ENCODE data around the gene SNRNP200. TPM values are rescaled to one million over a fixed set of nuclear protein-coding genes. Genes with fewer than 3 reads are reported as not detected.
A peak's percentile ranks its signal among the peaks of the same experiment; 100 is the strongest.

The SNRNP200 gene
- total RNA-seq, 1 experiment from 2014 or later: 115 TPM

DNA sequence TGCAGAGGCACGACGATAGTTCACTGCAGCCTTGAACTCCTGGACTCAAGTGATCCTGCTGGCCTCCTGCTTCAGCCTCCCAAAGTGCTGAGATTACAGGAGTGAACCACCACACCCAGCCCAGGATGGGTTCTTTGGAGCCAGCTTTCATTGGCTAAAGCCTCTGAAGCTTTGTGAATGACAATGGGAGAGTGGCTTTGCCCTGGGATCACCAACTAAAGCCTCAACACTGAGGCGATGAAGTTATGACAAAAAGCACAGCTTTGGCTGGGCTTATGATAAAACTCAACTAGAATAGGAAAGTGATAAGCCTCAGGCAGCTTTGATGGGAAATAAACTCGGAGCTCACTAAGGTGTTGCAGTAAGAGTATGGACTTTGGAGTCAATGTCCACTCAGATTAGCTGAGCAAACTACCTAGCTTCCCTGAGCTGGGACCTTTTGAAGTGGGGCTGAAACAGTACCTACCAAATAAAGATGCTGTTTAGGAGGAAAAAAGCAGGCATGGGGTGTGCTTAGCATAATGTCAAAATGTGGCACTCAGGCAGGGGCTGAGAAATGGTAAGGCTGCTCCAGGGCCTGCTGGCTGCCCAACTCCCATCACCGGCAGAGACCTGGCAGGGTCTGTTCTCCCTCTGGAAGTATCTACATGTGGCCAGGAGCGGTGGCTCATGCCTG, 43.9 kb downstream of the SNRNP200 start:
- CTCF ChIA-PET: interaction anchor here (0.7 to 2.9 kb wide), 12 partner anchors 16 to 269 kb away, joined by 3 to 15 read pairs (median 4); no protein-coding TSS in a partner anchor
- intact Hi-C loops (cut with micrococcal nuclease): loop anchor here (2.0 to 10.0 kb wide), 3 partner anchors 123 to 269 kb away; partner anchors contain the start of genes ANKRD36C and ASTL
- POLR2A ChIA-PET: interaction anchor here (0.6 to 4.7 kb wide), 14 partner anchors 11 to 272 kb away, joined by 3 to 114 read pairs (median 6); partner anchors contain the start of genes SNRNP200 and STARD7
- H3K27me3 Mint-ChIP-seq (ENCODE audit: insufficient read depth, unreplicated experiment): no peaks in the 10 kb centered on the region
- H3K4me3 Mint-ChIP-seq (ENCODE audit: unreplicated experiment): no peak overlapping the region
- TF ChIP-seq, protein P1, sequence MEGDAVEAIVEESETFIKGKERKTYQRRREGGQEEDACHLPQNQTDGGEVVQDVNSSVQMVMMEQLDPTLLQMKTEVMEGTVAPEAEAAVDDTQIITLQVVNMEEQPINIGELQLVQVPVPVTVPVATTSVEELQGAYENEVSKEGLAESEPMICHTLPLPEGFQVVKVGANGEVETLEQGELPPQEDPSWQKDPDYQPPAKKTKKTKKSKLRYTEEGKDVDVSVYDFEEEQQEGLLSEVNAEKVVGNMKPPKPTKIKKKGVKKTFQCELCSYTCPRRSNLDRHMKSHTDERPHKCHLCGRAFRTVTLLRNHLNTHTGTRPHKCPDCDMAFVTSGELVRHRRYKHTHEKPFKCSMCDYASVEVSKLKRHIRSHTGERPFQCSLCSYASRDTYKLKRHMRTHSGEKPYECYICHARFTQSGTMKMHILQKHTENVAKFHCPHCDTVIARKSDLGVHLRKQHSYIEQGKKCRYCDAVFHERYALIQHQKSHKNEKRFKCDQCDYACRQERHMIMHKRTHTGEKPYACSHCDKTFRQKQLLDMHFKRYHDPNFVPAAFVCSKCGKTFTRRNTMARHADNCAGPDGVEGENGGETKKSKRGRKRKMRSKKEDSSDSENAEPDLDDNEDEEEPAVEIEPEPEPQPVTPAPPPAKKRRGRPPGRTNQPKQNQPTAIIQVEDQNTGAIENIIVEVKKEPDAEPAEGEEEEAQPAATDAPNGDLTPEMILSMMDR (IDR thresholded peaks at IDR 0.05; ENCODE audit: unreplicated experiment): no peak
- peaks cover 36% of the 10 kb centered on the region for H3K4me1 Mint-ChIP-seq (ENCODE audit: insufficient read depth, unreplicated experiment)
- no TSS peak for BruUV-seq (replicated peaks)
- H3K9me3 Mint-ChIP-seq (ENCODE audit: unreplicated experiment): no peaks in the 10 kb centered on the region
- H3K36me3 Mint-ChIP-seq (ENCODE audit: insufficient read depth, unreplicated experiment): peaks cover 53% of the 10 kb centered on the region
- DNase-seq (ENCODE audit: unreplicated experiment): no peak
- peak overlapping the region; percentile 83 for H3K27ac Mint-ChIP-seq (ENCODE audit: low read depth, unreplicated experiment)

- CTCF ChIA-PET: interaction anchor here (0.6 to 2.9 kb wide), 14 partner anchors 16 to 565 kb away, joined by 3 to 15 read pairs (median 4); no protein-coding TSS in a partner anchor
- POLR2A ChIA-PET: interaction anchor here (0.6 to 4.7 kb wide), 20 partner anchors 10 to 852 kb away, joined by 3 to 114 read pairs (median 5); partner anchors contain the start of genes ANKRD36, ANKRD36C, NCAPH and SNRNP200
- BruUV-seq (replicated peaks): no TSS peak
- peak overlapping the region; percentile 83 for H3K27ac Mint-ChIP-seq (ENCODE audit: low read depth, unreplicated experiment)
- TF ChIP-seq, protein P1 (IDR thresholded peaks at IDR 0.05; ENCODE audit: unreplicated experiment): peak; percentile 45
- peak overlapping the region; percentile 42 for H3K4me3 Mint-ChIP-seq (ENCODE audit: unreplicated experiment)
- DNase-seq (ENCODE audit: unreplicated experiment): peak; percentile 94
- H3K9me3 Mint-ChIP-seq (ENCODE audit: unreplicated experiment): no peaks in the 10 kb centered on the region
- peaks cover 61% of the 10 kb centered on the region for H3K36me3 Mint-ChIP-seq (ENCODE audit: insufficient read depth, unreplicated experiment)
- H3K27me3 Mint-ChIP-seq (ENCODE audit: insufficient read depth, unreplicated experiment): no peaks in the 10 kb centered on the region
- intact Hi-C loops (cut with micrococcal nuclease): loop anchor here (1.0 to 10.0 kb wide), 4 partner anchors 52 to 268 kb away; partner anchors contain the start of genes ANKRD36C, ASTL and STARD7
- peaks cover 34% of the 10 kb centered on the region for H3K4me1 Mint-ChIP-seq (ENCODE audit: insufficient read depth, unreplicated experiment)
Measured at GRCh38 chr2:96260387-96261260, 44.7 kb downstream of the SNRNP200 start.

GRCh38 chr2:96259497-96259921, 45.8 kb downstream of the SNRNP200 start:
- Mint-ChIP-seq H3K27me3 (ENCODE audit: insufficient read depth, unreplicated experiment) (no peaks in the 10 kb centered on the region), H3K36me3 (ENCODE audit: insufficient read depth, unreplicated experiment) (peaks cover 71% of the 10 kb centered on the region), H3K27ac (ENCODE audit: low read depth, unreplicated experiment) (peak overlapping the region; percentile 83), H3K4me1 (ENCODE audit: insufficient read depth, unreplicated experiment) (peaks cover 31% of the 10 kb centered on the region), H3K9me3 (ENCODE audit: unreplicated experiment) (no peaks in the 10 kb centered on the region), H3K4me3 (ENCODE audit: unreplicated experiment) (peak overlapping the region; percentile 42)
- BruUV-seq (replicated peaks): no TSS peak
- intact Hi-C loops (cut with micrococcal nuclease): no loop called here
- CTCF ChIA-PET: interaction anchor here (0.5 to 2.9 kb wide), 10 partner anchors 20 to 555 kb away, joined by 3 to 13 read pairs (median 3); no protein-coding TSS in a partner anchor
- POLR2A ChIA-PET: interaction anchor here (0.8 to 4.7 kb wide), 13 partner anchors 9 to 268 kb away, joined by 3 to 114 read pairs (median 5); partner anchors contain the start of genes ANKRD36C, NCAPH, SNRNP200 and STARD7
- TF ChIP-seq, protein P1 (IDR thresholded peaks at IDR 0.05; ENCODE audit: unreplicated experiment): no peak
- DNase-seq (ENCODE audit: unreplicated experiment): no peak
